K562 (cell line): ENCODE results near the gene SPG21. TPM values are rescaled to one million over a fixed set of nuclear protein-coding genes. Genes with fewer than 3 reads are reported as not detected.

ENCODE experiments used
- SFPQ ChIP-seq: fragments of 200-400 bp; formaldehyde crosslinking; IDR thresholded peaks from 2 replicates; pipeline ENCODE4 v1.6.1; 2017; ENCODE audit warnings: mild to moderate bottlenecking, low read depth, low read length, moderate library complexity
- polyA plus RNA-seq, 8 experiments: library from polyadenylated mRNA; depleted of rRNA in 4 of 8; stranded (reverse) in 5 of 8; unstranded in 3 of 8; fragments of >200 nt; fragmentation: Nextera tagmentation in 2 of 8; fragmentation: Illumina TruSeq in 1 of 8; extraction: Ambion mirVana in 2 of 8; extraction: Trizol in 1 of 8; gene quantifications; 2 replicates each; pipeline versions ENCODE4 v1.2.1 to v1.2.3, GENCODE V29; 2011 to 2014; ENCODE audit warnings: inconsistent platforms in 1 of 8, missing spikeins in 1 of 8
- total RNA-seq, 7 experiments: library from RNA; depleted of rRNA in 6 of 7; stranded (reverse); fragments of >200 nt in 6 of 7; fragmentation: Illumina TruSeq in 2 of 7; extraction: Trizol in 2 of 7; gene quantifications; 2 replicates each; pipeline versions ENCODE4 v1.2.1 to v1.2.3, GENCODE V29; 2011 to 2021; ENCODE audit warnings: low replicate concordance in 1 of 7
- TF ChIP-seq, protein P1 (sequence below), 2 experiments: fragments of 150-350 bp in 1 of 2; IDR thresholded peaks; 2 replicates each; pipeline ENCODE4 v1.6.1; 2012 to 2016; ENCODE audit warnings: low read depth in 2 of 2, low read length in 2 of 2, mild to moderate bottlenecking in 1 of 2, moderate library complexity in 1 of 2

Gene SPG21
- total and polyA plus RNA-seq, 9 of the 15 experiments (the other 6 are each of a cell fraction or from before 2014, with no cell fraction given): 22.8 to 98.8 (median 65.1) TPM

- no peak for TF ChIP-seq SFPQ
- TF ChIP-seq, protein P1, sequence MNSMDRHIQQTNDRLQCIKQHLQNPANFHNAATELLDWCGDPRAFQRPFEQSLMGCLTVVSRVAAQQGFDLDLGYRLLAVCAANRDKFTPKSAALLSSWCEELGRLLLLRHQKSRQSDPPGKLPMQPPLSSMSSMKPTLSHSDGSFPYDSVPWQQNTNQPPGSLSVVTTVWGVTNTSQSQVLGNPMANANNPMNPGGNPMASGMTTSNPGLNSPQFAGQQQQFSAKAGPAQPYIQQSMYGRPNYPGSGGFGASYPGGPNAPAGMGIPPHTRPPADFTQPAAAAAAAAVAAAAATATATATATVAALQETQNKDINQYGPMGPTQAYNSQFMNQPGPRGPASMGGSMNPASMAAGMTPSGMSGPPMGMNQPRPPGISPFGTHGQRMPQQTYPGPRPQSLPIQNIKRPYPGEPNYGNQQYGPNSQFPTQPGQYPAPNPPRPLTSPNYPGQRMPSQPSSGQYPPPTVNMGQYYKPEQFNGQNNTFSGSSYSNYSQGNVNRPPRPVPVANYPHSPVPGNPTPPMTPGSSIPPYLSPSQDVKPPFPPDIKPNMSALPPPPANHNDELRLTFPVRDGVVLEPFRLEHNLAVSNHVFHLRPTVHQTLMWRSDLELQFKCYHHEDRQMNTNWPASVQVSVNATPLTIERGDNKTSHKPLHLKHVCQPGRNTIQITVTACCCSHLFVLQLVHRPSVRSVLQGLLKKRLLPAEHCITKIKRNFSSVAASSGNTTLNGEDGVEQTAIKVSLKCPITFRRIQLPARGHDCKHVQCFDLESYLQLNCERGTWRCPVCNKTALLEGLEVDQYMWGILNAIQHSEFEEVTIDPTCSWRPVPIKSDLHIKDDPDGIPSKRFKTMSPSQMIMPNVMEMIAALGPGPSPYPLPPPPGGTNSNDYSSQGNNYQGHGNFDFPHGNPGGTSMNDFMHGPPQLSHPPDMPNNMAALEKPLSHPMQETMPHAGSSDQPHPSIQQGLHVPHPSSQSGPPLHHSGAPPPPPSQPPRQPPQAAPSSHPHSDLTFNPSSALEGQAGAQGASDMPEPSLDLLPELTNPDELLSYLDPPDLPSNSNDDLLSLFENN (IDR thresholded peaks at IDR 0.05; ENCODE audit: low read depth in 2 of 2, low read length in 2 of 2): no peak
Observed at GRCh38 chr15:65034719-65035118, 45.0 kb upstream of the SPG21 start (continued).
